Heart left ventricle (tissue), 13 donors: ENCODE results near the gene TACO1.

Experiments
- POLR2A ChIP-seq, 2 donors: fragments of 450-650 bp; IDR thresholded peaks; one replicate each; pipeline ENCODE4 v1.6.1; 2017; ENCODE audit warnings: antibody characterized with exemption in 2 of 2, mild to moderate bottlenecking in 2 of 2, moderate library complexity in 2 of 2
- TF ChIP-seq, protein P1 (sequence below), 12 donors: fragments of 200-600 bp; sonication (generic) in 4 of 12; IDR thresholded peaks; one replicate each; pipeline versions ENCODE4 v1.5.0 to v1.8.0; 2018 to 2022; ENCODE audit warnings: antibody characterized with exemption in 12 of 12, mild to moderate bottlenecking in 5 of 12
- donor health status: ischemic (EF 13 %, LVEDD 7.1; RV severe dilation, severe dysfunction).
- donor health status: DM: no; HTN: yes; CAD: no.
- donor health status: DM: no; HTN: no; CAD: no.
- donor health status: ischemic (EF 25% LVEDD 6.9; RV normal size, moderate dysfunction).
- donor health status: ischemic (EF 25% LVEDD 5.7; RV mildly dilated, moderate dysfunction).
- donor health status: ischemic (EF 35%, LVEDD 5.7; RV mildly dilated, moderate dysfunction).
- donor health status: nonischemic (EF 11% LVEDD 7.7; RV severe dilation, severe dysfunction).
- donor health status: DM: yes; HTN: yes; CAD: no.
- donor health status: PGD.
- donor health status: ischemic (EF 29% LVEDD 5.4; RV normal size, mild dysfunction).
- donor health status: nonischemic (EF 23%, LVEDD 6.1; RV moderate dilation, normal function).

DNA sequence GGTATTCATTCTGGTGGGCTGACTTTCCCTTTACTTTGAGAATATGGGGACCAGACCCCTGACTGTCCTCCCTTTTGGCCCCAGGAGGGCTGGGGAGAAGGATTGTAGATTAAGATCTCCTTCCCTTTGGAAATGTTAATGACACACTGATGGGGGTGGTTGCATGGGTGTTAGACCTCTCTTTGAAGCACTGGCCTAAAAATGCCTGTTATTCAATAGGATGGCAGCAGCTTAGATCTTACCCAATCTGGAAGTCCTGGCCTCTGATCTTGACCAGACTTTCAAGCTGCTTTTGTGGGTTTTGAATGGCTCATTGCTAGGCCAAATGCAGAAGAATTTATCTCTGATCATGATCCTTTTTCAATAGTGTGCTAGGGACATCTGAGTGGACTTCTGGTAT, 47.2 kb downstream of the TACO1 start:
- TF ChIP-seq, protein P1, sequence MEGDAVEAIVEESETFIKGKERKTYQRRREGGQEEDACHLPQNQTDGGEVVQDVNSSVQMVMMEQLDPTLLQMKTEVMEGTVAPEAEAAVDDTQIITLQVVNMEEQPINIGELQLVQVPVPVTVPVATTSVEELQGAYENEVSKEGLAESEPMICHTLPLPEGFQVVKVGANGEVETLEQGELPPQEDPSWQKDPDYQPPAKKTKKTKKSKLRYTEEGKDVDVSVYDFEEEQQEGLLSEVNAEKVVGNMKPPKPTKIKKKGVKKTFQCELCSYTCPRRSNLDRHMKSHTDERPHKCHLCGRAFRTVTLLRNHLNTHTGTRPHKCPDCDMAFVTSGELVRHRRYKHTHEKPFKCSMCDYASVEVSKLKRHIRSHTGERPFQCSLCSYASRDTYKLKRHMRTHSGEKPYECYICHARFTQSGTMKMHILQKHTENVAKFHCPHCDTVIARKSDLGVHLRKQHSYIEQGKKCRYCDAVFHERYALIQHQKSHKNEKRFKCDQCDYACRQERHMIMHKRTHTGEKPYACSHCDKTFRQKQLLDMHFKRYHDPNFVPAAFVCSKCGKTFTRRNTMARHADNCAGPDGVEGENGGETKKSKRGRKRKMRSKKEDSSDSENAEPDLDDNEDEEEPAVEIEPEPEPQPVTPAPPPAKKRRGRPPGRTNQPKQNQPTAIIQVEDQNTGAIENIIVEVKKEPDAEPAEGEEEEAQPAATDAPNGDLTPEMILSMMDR (IDR thresholded peaks at IDR 0.05), result no peak
- no peak for TF ChIP-seq POLR2A (IDR thresholded peaks at IDR 0.05)
